Right atrium auricular region (tissue), 2 donors: Measurements from ENCODE around the gene PGLYRP1. TPM values are rescaled to one million over a fixed set of nuclear protein-coding genes. Genes with fewer than 3 reads are reported as not detected.

ENCODE experiments used
- microRNA counts, 2 donors: library from miRNA; unstranded; fragments of <30 nt; microRNA quantifications; one replicate each; lab custom pipeline; 2016 to 2017
- microRNA-seq, 2 donors: library from miRNA; unstranded; fragments of <30 nt; microRNA quantifications; one replicate each; pipeline ENCODE4, GENCODE V29; 2016 to 2017; ENCODE audit warnings: borderline number of aligned reads in 2 of 2, borderline replicate concordance in 1 of 2
- total RNA-seq, 2 donors: library from RNA; depleted of rRNA; stranded (reverse); fragments of >200 nt; gene quantifications; one replicate each; pipeline ENCODE4 v1.1.0, GENCODE V29; 2016

PGLYRP1 gene
- total RNA-seq, 2 donors from 2014 or later, result not detected

MicroRNA genes within 50 kb of the gene (microRNA counts, 767-probe panel; counts per million panel counts)
- microRNA hsa-miR-769-3p (lab: Ali Mortazavi, UCI), result 0 to 31.0 counts per million in 2 donors
- microRNA hsa-miR-769-5p (lab: Ali Mortazavi, UCI), result 0 to 1,139 counts per million in 2 donors

Small RNAs within 50 kb of the gene (microRNA-seq; reads per million reads assigned to microRNA genes)
- 36.1 to 48.9 reads per million in 2 donors for gene MIR769

Other genes starting within 250 kb of the PGLYRP1 start
- 100 to 1,000 TPM; 107 to 214 TPM for gene DMPK, start 240.6 kb downstream of the PGLYRP1 start, total RNA-seq
- 10 to 100 TPM; 41.5 to 55.9 TPM for gene DMWD, start 230.2 kb downstream of the PGLYRP1 start, total RNA-seq
- gene RSPH6A, start 207.7 kb downstream of the PGLYRP1 start, total RNA-seq, result not detected
- 10 to 100 TPM; 16.4 to 20.6 TPM for gene SYMPK, start 159.9 kb downstream of the PGLYRP1 start, total RNA-seq
- gene FOXA3, start 158.7 kb downstream of the PGLYRP1 start, total RNA-seq, result not detected
- gene IRF2BP1, start 136.9 kb downstream of the PGLYRP1 start, total RNA-seq, result 10 to 100 TPM; 24.2 to 30.5 TPM
- gene MYPOP, start 120.4 kb downstream of the PGLYRP1 start, total RNA-seq, result 1 to 10 TPM; 6.0 to 7.2 TPM
- gene NANOS2, start 108.3 kb downstream of the PGLYRP1 start, total RNA-seq, result not detected
- gene NOVA2, start 49.2 kb downstream of the PGLYRP1 start, total RNA-seq, result 1 to 10 TPM; 1.5 to 3.9 TPM
- gene CCDC61, start 27.6 kb downstream of the PGLYRP1 start, total RNA-seq, result 1 to 10 TPM; 5.3 to 7.8 TPM
- not detected for gene IGFL4, start 17.9 kb upstream of the PGLYRP1 start, total RNA-seq
- not detected for gene IGFL3, start 101.6 kb upstream of the PGLYRP1 start, total RNA-seq
- 1 to 10 TPM in 1 of 2 donors, not detected in 1; 1.8 TPM for gene IGFL2, start 125.2 kb upstream of the PGLYRP1 start, total RNA-seq
- gene IGFL1, start 206.7 kb upstream of the PGLYRP1 start, total RNA-seq, result not detected